Activated T-cell treated with anti-CD3 and anti-CD28 coated beads, Interleukin-2, amount 50 U/mL, for 1 hour (primary cell): ENCODE data around the gene PPARD.
"Not testable (repeated sequence)": the region's sequence is repeated elsewhere in the genome, so short reads cannot be mapped to it uniquely, and the experiment has no call there.

ENCODE experiments used
- DNase-seq: peaks from one replicate; pipeline ENCODE4 v3.0.0-alpha.2; 2020

The PPARD gene

GRCh38 chr6:35312807-35313206 lies 29.6 kb upstream of the PPARD start:
- no peak for DNase-seq

GRCh38 chr6:35317483-35318195 lies 24.7 kb upstream of the PPARD start:
- DNase-seq = no peak

DNA sequence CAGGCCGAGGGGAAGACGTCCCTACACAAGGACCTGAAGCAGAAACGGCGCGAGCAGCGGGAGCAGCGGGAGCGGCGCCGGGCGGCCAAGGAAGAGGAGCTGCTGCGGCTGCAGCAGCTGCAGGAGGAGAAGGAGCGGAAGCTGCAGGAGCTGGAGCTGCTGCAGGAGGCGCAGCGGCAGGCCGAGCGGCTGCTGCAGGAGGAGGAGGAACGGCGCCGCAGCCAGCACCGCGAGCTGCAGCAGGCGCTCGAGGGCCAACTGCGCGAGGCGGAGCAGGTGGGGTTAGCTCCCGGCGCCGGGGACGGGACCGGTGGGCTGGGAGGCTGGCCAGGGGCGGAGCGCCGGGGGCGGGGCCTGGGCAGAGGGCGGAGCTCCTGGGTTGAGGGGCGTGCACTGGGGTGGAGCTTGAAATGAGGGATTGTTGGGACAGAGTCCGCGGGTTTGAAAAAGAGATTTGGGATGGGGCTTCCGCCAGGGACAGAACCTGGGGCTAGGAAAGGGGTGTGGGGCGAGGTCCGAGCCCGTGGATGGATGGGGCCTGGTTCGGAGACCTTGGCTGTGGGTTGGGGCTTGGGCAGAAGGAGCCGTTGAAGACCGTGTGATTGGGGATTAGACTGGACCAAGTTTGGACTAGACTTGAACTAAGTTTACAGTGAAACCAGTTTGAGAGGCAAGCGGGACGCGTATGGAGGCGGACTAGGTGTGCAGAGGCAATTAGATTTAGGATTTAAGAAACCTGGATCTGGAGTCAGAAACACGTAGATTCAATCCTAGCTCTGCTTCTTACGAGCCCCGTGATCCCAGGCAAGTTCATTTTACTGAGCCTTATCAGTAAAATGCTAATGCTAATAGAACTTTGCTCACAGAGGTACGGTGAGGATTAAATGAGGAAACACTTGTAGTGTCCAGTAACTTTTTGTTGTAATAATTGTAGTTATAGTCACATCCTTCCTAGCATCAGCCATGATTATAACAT lies 23.9 kb upstream of the PPARD start:
- no peak for DNase-seq

- no peak for DNase-seq
These were observed 22.9 kb upstream of the PPARD start for GRCh38 chr6:35319346-35320030.

GRCh38 chr6:35320031-35320410 lies 22.3 kb upstream of the PPARD start:
- no peak for DNase-seq

GRCh38 chr6:35321091-35321490 lies 21.3 kb upstream of the PPARD start:
- DNase-seq = no peak

DNA sequence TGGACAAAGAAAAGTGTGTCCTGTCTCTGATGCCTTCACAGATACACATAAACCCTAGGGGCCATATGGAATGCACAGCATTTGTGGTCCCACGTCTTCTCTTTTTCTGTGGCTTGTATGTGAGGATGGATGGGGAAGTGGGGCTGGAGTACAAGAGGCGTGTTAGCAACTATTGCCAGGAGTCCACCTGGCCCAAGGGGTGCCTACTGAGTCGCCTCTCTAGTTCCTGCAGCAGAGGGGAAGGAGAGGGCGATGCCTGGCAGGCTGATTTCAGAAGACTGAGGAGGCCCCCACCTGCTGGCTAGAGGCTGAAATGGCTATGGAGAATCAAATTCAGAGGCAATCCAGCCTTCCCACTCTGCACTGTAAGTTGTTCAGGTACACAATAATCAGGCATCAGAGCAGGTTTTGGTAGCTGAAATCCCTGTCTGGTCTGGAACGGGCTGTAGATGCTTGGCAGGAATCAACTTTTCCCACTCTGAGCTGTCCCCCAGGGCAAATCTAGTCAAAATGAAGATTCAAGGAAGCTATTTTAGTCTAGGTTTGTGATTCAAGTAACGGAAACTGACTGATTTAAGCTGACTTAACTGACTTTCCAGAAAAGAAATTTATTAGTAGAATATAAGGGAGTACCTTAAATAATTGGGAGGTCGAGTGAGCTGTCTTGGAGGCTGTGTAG lies 14.9 kb upstream of the PPARD start:
- DNase-seq = peak; percentile 79

- DNase-seq = no peak
These were observed 14.1 kb upstream of the PPARD start for GRCh38 chr6:35328108-35328723.

DNA sequence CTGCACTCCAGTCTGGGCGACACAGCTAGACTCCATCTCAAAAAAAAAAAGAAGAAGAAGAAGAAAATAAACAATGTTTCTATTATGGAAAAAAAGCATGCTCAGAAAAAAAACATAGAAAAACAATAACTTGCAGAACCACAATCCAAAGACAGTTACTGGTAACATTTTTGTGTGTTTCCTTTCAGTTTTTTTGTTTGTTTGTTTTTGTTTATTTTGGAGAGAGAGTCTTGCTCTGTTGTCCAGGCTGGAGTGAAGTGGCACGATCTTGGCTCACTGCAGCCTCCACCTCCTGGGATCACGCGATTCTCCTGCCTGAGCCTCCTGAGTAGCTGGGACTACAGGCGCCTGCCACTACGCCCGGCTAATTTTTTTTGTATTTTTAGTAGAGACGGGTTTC lies 13.4 kb upstream of the PPARD start:
- not testable (repeated sequence) for DNase-seq

DNA sequence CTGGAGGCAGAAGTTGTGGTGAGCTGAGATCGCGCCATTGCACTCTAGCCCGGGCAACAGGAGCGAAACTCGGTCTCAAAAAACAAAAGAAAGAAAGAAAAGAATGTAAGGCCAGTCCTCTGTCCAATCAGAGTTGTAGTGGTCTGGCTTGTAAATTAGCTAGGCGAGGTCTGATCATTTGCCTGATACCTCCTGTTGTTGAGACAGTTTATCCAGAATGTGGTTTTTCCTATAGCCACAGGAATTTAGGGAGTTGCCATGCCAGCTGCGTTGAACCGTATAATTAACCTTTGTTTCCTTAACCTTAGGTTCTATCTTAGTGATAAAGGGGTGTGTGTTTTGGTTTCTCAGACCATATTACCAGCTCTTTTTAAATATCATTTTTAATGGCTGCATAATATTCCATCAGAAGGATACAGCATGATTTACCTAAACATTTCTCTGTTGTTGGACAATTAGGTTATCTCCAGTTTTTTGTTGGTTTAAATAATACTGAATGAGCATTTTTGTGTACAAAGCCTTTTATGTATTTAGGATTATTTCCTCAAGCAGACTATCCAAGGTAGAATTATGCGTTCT lies 11.7 kb upstream of the PPARD start:
- no peak for DNase-seq

DNA sequence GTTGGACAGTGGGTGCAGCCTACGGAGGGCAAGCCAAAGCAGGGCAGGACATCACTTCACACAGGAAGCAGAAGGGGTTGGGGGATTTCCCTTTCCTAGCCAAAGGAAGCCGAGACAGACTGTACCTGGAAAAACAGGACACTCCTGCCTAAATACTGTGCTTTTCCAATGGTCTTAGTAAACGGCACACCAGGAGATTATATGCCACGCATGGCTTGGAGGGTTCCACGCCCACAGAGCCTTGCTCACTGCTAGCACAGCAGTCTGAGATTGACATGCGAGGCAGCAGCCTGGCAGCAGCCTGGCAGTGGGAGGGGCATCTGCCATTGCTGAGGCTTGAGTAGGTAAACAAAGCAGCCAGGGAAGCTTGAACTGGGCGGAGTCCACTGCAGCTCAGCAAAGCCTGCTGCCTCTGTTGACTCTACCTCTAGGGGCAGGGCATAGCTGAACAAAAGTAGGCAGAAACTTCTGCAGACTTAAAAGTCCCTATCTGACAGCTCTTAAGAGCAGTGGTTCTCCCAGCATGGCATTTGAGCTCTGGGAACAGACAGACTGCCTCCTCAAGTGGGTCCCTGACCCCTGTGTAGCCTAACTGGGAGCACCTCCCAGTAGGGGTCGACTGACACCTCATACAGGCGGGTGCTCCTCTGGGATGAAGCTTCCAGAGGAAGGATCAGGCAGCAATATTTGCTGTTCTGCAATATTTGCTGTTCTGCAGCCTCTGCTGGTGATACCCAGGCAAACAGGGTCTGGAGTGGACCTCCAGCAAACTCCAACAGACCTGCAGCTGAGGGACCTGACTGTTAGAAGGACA lies 10.1 kb upstream of the PPARD start:
- peak; percentile 81 for DNase-seq

DNA sequence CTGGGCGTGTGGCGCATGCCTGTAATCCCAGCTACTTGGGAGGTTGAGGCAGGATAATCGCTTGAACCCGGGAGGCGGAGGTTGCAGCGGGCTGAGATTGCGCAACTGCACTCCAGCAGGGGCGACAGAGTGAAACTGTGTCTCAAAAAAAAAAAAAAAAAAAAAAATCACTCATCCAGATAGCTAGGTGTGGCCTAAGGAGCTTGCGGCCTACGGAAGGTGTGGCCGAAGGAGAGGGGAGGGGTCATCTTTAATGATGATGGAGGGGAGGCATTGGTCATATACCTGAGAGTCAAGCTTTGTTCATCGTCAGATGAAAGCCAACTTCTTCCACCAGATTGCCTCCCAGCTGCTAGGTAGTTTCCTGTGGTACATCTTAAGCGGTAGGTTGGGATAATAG lies 801 bp upstream of the PPARD start:
- DNase-seq = no peak

DNA sequence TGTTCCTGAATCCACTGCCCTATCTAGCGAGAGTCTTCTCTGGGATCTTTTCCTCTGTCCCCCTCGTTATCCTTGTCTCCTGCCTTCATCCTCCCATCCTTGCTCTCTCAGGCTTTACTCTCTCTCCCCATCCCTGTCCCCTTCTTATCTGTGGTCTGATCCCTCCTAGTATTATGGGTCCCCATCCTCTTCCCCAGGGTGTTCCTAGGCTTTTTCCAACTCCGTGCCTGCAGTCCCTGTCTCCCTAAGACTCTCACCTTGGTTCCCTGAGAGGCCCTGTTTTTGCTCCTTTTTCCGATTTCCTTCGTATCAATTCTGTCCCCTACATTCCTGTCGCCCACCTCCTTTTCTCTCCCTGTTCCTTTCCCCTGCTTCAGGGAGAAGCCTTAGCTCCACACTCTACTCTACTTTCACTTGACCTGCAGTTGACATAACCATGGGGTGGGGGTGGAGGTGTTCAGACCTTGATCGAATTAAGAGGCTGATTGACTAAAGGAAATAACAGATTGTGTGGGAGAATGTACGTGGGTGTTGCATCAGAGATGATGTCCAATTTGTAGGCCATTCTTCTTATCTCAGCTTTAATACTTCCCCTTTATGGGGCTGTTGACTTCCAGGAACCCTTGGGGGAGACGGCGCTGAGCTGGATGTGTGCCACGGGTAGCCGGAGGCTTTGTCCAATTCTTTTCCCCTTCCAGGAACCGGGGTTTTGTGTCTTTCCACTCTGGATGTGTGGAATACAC lies 905 bp downstream of the PPARD start:
- no peak for DNase-seq

DNA sequence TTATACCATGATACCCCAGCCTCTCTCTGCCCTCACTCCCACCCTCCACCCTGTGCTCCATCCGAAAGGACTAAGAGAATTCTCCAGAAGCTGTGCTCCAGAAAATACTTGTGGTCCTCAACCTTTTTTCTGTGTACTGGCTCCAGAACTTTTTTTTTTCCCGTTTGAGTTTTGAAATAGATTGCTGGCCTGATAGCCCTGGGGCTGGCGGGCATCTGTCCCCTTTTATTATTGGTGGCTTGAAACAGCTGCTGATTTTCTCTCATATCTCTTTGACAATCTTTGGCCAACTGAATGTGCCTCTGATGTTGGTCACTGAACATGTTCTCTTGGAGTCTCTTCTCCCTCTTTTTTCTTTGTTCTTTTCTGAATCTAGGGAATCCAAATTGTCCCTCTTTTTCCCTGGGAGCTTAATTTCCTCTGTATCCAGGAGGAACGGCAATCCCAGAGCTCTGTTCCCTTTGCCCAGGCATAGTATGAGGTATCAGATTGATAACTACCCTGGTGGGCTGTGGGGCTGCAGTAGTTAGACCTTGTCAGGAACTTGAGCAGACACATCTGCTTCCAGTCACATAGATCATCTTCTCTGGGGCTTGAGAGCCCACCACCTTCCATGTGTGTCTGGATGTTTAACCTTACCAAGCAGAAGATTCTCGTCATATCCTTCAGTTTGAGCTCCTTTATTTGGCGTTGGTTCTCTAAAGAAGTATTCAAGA lies 1.6 kb downstream of the PPARD start:
- DNase-seq = no peak

DNA sequence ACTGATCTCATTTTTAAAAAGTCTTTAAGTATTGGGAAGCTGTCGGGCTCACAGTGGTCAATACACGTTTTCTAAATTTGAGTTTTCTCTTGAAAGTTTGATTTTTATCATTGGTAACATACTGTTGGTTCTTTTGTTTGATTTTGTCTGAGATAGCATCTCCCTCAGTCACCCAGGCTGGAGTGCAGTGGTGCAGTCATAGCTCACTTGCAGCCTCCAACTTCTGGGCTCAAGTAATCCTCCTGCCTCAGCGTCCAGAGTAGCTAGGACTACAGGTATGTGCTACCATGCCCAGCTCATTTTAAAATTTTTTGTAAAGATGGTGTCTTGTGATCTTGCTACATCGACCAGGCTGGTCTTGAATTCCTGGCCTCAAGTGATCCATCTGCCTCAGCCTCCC lies 9.1 kb downstream of the PPARD start:
- DNase-seq = no peak

DNA sequence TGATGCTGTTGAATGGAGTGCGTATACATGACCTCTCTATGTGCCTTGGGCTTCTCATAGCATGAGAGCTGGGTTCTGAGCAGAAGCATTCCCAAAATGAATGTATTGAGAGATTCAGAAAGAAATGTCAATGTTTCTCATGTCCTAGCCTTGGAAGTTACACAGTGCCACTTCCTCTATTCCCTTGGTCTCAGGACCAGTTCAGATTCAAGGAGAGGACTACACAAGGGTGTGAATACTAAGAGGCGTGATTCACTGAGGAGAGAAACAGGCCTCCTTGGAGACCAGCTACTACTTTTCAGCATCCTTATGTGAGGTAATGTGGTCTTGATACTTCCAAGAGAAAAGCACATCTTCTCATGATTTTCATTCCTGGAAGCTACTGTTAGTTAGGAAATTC lies 10.4 kb downstream of the PPARD start:
- DNase-seq = no peak

- no peak for DNase-seq
These were observed 12.2 kb downstream of the PPARD start for GRCh38 chr6:35354361-35355135.

GRCh38 chr6:35356391-35356790 lies 14.0 kb downstream of the PPARD start:
- DNase-seq = no peak

DNA sequence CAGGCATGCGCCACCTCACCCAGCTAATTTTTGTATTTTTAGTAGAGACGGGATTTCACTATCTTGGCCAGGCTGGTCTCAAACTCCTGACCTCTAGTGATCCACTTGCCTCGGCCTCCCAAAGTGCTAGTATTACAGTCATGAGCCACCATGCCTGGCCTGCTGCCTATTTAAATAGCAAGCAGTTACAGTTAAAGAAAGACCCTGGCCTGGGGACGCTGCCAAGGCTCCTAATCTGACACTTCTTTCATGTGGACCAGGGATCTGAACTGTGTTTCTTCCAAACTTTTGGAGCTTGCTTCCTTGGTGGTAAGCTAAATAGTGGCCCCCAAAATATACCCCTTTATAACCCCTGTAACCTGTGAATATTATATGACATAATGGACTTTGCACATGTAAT lies 15.3 kb downstream of the PPARD start:
- DNase-seq = no peak
